ENCODE data around the gene AGBL1. TPM values are rescaled to one million over a fixed set of nuclear protein-coding genes. Genes with fewer than 3 reads are reported as not detected.
"Not testable (repeated sequence)": the region's sequence is repeated elsewhere in the genome, so short reads cannot be mapped to it uniquely, and the experiment has no call there.

AGBL1 gene
- total RNA-seq, 4 donors from 2014 or later, result 0.40 TPM; not detected in 3

GRCh38 chr15:86870846-86871245 lies 791.2 kb downstream of the AGBL1 start:
- H3K27ac ChIP-seq, result no peak overlapping the region
- no peaks in the 10 kb centered on the region for H3K4me1 ChIP-seq
- H3K36me3 ChIP-seq, result no peaks in the 10 kb centered on the region
- no peaks in the 10 kb centered on the region for H3K27me3 ChIP-seq
- H3K9me3 ChIP-seq, result no peaks in the 10 kb centered on the region
- no peak for DNase-seq
- no peak for TF ChIP-seq CTCF (IDR thresholded peaks at IDR 0.05)
- TF ChIP-seq POLR2A (IDR thresholded peaks at IDR 0.05), result no peak
- no peak overlapping the region for H3K4me3 ChIP-seq

- Histone ChIP-seq H3K9me3 (no peaks in the 10 kb centered on the region), H3K4me3 (no peak overlapping the region), H3K27ac (no peak overlapping the region), H3K36me3 (no peaks in the 10 kb centered on the region), H3K4me1 (no peaks in the 10 kb centered on the region), H3K27me3 (no peaks in the 10 kb centered on the region)
- TF ChIP-seq CTCF (IDR thresholded peaks at IDR 0.05) (no peak), POLR2A (IDR thresholded peaks at IDR 0.05) (no peak)
- no peak for DNase-seq
Observed at GRCh38 chr15:86871964-86872363, 792.3 kb downstream of the AGBL1 start.

GRCh38 chr15:86872782-86873181 lies 793.1 kb downstream of the AGBL1 start:
- Histone ChIP-seq H3K4me1 (no peaks in the 10 kb centered on the region), H3K27ac (no peak overlapping the region), H3K27me3 (no peaks in the 10 kb centered on the region), H3K9me3 (no peaks in the 10 kb centered on the region), H3K4me3 (no peak overlapping the region), H3K36me3 (no peaks in the 10 kb centered on the region)
- no peak for TF ChIP-seq POLR2A (IDR thresholded peaks at IDR 0.05)
- TF ChIP-seq CTCF (IDR thresholded peaks at IDR 0.05), result no peak
- no peak for DNase-seq

- Histone ChIP-seq H3K27ac (no peak overlapping the region), H3K36me3 (no peaks in the 10 kb centered on the region), H3K4me1 (no peaks in the 10 kb centered on the region), H3K27me3 (no peaks in the 10 kb centered on the region), H3K4me3 (no peak overlapping the region), H3K9me3 (no peaks in the 10 kb centered on the region)
- no peak for DNase-seq
- TF ChIP-seq POLR2A (IDR thresholded peaks at IDR 0.05) (no peak), CTCF (IDR thresholded peaks at IDR 0.05) (no peak)
Observed at GRCh38 chr15:86875067-86875466, 795.4 kb downstream of the AGBL1 start.

- TF ChIP-seq POLR2A (IDR thresholded peaks at IDR 0.05) (no peak), CTCF (IDR thresholded peaks at IDR 0.05) (no peak)
- Histone ChIP-seq H3K36me3 (no peaks in the 10 kb centered on the region), H3K9me3 (no peaks in the 10 kb centered on the region), H3K27me3 (no peaks in the 10 kb centered on the region), H3K4me1 (no peaks in the 10 kb centered on the region), H3K4me3 (no peak overlapping the region), H3K27ac (no peak overlapping the region)
- no peak for DNase-seq
Observed at GRCh38 chr15:86876387-86876944, 796.8 kb downstream of the AGBL1 start.

- Histone ChIP-seq H3K36me3 (no peaks in the 10 kb centered on the region), H3K9me3 (no peaks in the 10 kb centered on the region), H3K4me3 (no peak overlapping the region), H3K27me3 (no peaks in the 10 kb centered on the region), H3K4me1 (no peaks in the 10 kb centered on the region), H3K27ac (no peak overlapping the region)
- DNase-seq, result no peak
- TF ChIP-seq CTCF (IDR thresholded peaks at IDR 0.05) (peak in 2 of 6 experiments; percentile 19 to 27), POLR2A (IDR thresholded peaks at IDR 0.05) (no peak)
Observed at GRCh38 chr15:86877171-86877631, 797.5 kb downstream of the AGBL1 start.

- H3K27ac ChIP-seq, H3K4me3 ChIP-seq, H3K9me3 ChIP-seq, H3K4me1 ChIP-seq, DNase-seq, H3K27me3 ChIP-seq, H3K36me3 ChIP-seq: not testable (repeated sequence)
Observed at GRCh38 chr15:86878844-86879243, 799.2 kb downstream of the AGBL1 start.

Data from Peyer's patch (tissue), 4 donors.